Osteocyte (in vitro differentiated cells): Measurements from ENCODE around the gene UBASH3A. TPM values are rescaled to one million over a fixed set of nuclear protein-coding genes. Genes with fewer than 3 reads are reported as not detected.

Experiments used
- DNase-seq: peaks from one replicate; pipeline ENCODE4 v3.0.0; 2021; ENCODE audit warnings: mixed read lengths; ENCODE audit not compliant: unreplicated experiment; ENCODE audit errors: extremely low spot score
- H3K27ac Mint-ChIP-seq: one replicate; pipeline ENCODE4 v1.8.0; 2021; ENCODE audit warnings: mild to moderate bottlenecking, mixed read lengths; ENCODE audit not compliant: unreplicated experiment
- H3K27me3 Mint-ChIP-seq: one replicate; pipeline ENCODE4 v1.8.0; 2021; ENCODE audit warnings: mixed read lengths; ENCODE audit not compliant: unreplicated experiment
- H3K36me3 Mint-ChIP-seq: one replicate; pipeline ENCODE4 v1.8.0; 2021; ENCODE audit warnings: mixed read lengths; ENCODE audit not compliant: unreplicated experiment
- H3K4me1 Mint-ChIP-seq: one replicate; pipeline ENCODE4 v1.8.0; 2021; ENCODE audit warnings: mixed read lengths; ENCODE audit not compliant: unreplicated experiment
- H3K4me3 Mint-ChIP-seq: one replicate; pipeline ENCODE4 v1.8.0; 2021; ENCODE audit warnings: mild to moderate bottlenecking, moderate library complexity, mixed read lengths; ENCODE audit not compliant: unreplicated experiment
- H3K9me3 Mint-ChIP-seq: one replicate; pipeline ENCODE4 v1.8.0; 2021; ENCODE audit warnings: mixed read lengths; ENCODE audit not compliant: unreplicated experiment
- CTCF ChIP-seq: fragments of 200-600 bp; sonication (generic); IDR thresholded peaks from 2 replicates; pipeline ENCODE4 v1.5.0; 2021; ENCODE audit warnings: antibody characterized with exemption, mild to moderate bottlenecking, moderate library complexity
- total RNA-seq: library from RNA; stranded (reverse); gene quantifications from 2 replicates; pipeline ENCODE4 v1.2.1, GENCODE V29; 2021

Gene UBASH3A
- total RNA-seq, 1 donor from 2014 or later = not detected

- TF ChIP-seq CTCF = no peak
- no peaks in the 10 kb centered on the region for H3K9me3 Mint-ChIP-seq
- no peak for DNase-seq
- H3K36me3 Mint-ChIP-seq = no peaks in the 10 kb centered on the region
- H3K27me3 Mint-ChIP-seq = peaks cover 58% of the 10 kb centered on the region
- peaks cover 5% of the 10 kb centered on the region for H3K4me1 Mint-ChIP-seq
- no peak overlapping the region for H3K27ac Mint-ChIP-seq
- no peak overlapping the region for H3K4me3 Mint-ChIP-seq
Measured at GRCh38 chr21:42419845-42420244, 16.1 kb downstream of the UBASH3A start.

DNA sequence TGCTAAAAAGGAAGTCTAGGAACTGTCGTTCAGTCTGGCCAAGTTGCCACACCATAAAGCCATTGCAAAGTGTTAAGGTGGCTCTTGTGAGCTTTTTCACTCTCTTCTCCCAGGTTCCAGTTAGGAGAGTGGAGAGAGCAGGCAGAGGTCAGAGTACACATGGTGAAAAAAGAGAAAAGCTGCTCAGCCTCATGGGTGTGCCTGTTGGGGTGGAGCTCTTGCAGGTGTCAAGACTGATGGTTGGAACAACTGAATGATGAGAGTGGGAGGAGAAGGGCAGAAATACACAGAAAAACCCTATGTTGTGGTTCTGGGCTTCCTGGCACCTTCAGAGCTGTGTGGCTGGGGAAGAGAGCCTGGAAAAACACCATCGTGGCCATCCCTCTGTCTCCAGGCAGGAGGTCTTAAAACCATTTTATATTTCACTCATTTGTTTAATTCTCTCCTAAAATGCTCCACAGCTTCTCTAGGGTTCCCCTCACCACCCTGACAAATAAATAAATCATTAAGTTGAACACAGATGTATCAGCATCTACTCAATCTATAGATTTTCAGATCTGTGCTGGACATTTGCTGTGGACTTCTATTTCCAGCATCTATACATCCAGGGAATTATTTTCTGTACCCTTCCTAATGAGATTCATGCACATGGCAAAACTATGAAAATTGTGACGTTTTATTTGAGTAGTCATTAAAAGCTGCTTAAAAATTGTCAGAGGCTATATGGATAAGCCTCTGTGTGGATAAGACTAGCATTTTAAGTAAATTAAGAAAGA lies 17.5 kb downstream of the UBASH3A start:
- no peak overlapping the region for H3K4me3 Mint-ChIP-seq
- H3K9me3 Mint-ChIP-seq = no peaks in the 10 kb centered on the region
- peaks cover 67% of the 10 kb centered on the region for H3K27me3 Mint-ChIP-seq
- no peaks in the 10 kb centered on the region for H3K36me3 Mint-ChIP-seq
- H3K27ac Mint-ChIP-seq = no peak overlapping the region
- H3K4me1 Mint-ChIP-seq = no peaks in the 10 kb centered on the region
- no peak for TF ChIP-seq CTCF
- DNase-seq = no peak

- no peak overlapping the region for H3K27ac Mint-ChIP-seq
- H3K27me3 Mint-ChIP-seq = peaks cover 73% of the 10 kb centered on the region
- H3K4me1 Mint-ChIP-seq = no peaks in the 10 kb centered on the region
- no peak for DNase-seq
- no peaks in the 10 kb centered on the region for H3K36me3 Mint-ChIP-seq
- H3K9me3 Mint-ChIP-seq = no peaks in the 10 kb centered on the region
- TF ChIP-seq CTCF = no peak
- no peak overlapping the region for H3K4me3 Mint-ChIP-seq
Measured at GRCh38 chr21:42423197-42423675, 19.5 kb downstream of the UBASH3A start.

- Mint-ChIP-seq H3K36me3 (no peaks in the 10 kb centered on the region), H3K9me3 (no peaks in the 10 kb centered on the region), H3K4me1 (no peaks in the 10 kb centered on the region), H3K27ac (no peak overlapping the region), H3K27me3 (peaks cover 71% of the 10 kb centered on the region), H3K4me3 (no peak overlapping the region)
- no peak for TF ChIP-seq CTCF
- no peak for DNase-seq
Measured at GRCh38 chr21:42423685-42424084, 20.0 kb downstream of the UBASH3A start.

DNA sequence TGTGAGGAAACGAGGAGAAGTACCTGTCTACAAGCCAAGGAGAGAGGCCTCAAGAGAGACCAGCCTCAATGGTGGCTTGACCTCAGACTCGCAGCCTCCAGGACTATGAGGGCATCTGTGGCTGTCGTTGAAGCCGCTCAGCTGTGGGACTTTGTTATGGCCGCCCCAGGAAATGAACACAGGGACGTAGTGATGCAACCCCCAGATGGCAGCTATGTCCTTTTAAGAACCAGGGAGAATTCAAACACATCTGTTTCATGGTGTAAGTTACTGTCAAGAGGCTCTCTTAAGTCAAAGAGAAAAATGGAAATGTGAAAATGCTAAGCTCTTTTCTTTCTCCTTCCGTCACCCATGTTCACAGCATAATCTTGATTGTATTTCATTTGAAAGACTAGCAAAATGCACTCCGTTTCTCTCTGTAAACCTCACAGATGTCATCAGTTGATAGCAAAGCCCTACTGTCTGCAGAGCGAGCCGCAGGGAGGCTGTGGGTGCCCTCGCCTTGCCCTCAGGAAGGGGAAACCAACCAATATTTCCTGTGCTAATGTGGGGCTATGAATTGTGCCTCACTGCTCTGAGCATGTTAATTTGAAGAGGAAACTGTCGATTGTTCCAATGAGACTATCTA lies 21.3 kb downstream of the UBASH3A start:
- peaks cover 62% of the 10 kb centered on the region for H3K27me3 Mint-ChIP-seq
- no peak overlapping the region for H3K4me3 Mint-ChIP-seq
- no peak for TF ChIP-seq CTCF
- H3K36me3 Mint-ChIP-seq = no peaks in the 10 kb centered on the region
- no peak overlapping the region for H3K27ac Mint-ChIP-seq
- no peaks in the 10 kb centered on the region for H3K4me1 Mint-ChIP-seq
- DNase-seq = no peak
- no peaks in the 10 kb centered on the region for H3K9me3 Mint-ChIP-seq
